Measurements from ENCODE around the gene POLR1C.

GRCh38 chr6:43493230-43493629, 23.7 kb upstream of the POLR1C start:
- TF ChIP-seq CTCF (IDR thresholded peaks at IDR 0.05; ENCODE audit: low read length) (no peak), EZH2 (IDR thresholded peaks at IDR 0.05; ENCODE audit: borderline replicate concordance, low read length) (no peak)
